A549 (cell line): Measurements from ENCODE around the gene FOXK1. TPM values are rescaled to one million over a fixed set of nuclear protein-coding genes. Genes with fewer than 3 reads are reported as not detected.

Experiments
- ATAC-seq, 2 experiments: fragments of 200-7000 bp in 1 of 2; fragments of >200 bp in 1 of 2; cut with Nextera tagmentation in 1 of 2; cut with Tn5 transposase in 1 of 2; 3 replicates each; pipeline versions ENCODE4 v1.8.0 to v1.9.1; 2018 to 2020; ENCODE audit warnings: mild to moderate bottlenecking in 1 of 2, moderate library complexity in 1 of 2
- CTCF ChIA-PET: fragments of 300-600 bp; sonication (Branson Sonifier 250); formaldehyde crosslinking; extraction: SDS; loops from one replicate; lab custom pipeline; 2021; ENCODE audit warnings: antibody characterized with exemption, inconsistent platforms; lab: Yijun Ruan, JAX
- POLR2A ChIA-PET: fragments of 350-600 bp; formaldehyde crosslinking; extraction: SDS; loops from one replicate; lab custom pipeline; 2021; ENCODE audit warnings: antibody characterized with exemption, inconsistent platforms; lab: Yijun Ruan, JAX
- DNase-seq, 2 experiments: peaks; one replicate each; pipeline versions ENCODE4 v3.0.0 to v3.0.0-alpha.2; 2011 to 2016; ENCODE audit warnings: low read depth in 1 of 2, low spot score in 1 of 2
- FAIRE-seq: peaks from 2 replicates; lab custom pipeline; 2011; peaks lifted over from hg19 to GRCh38; lab: Jason Lieb, UNC
- H3K27ac ChIP-seq, 2 experiments: fragments of >200 bp; sonication (Bioruptor Twin); formaldehyde crosslinking; 3 replicates each; pipeline ENCODE4 v1.5.1; 2016 to 2017
- H3K4me1 ChIP-seq: fragments of >200 bp; sonication (Bioruptor Twin); formaldehyde crosslinking; 3 replicates; pipeline ENCODE4 v1.6.1; 2016
- H3K4me2 ChIP-seq: fragments of >200 bp; sonication (Bioruptor Twin); formaldehyde crosslinking; 3 replicates; pipeline ENCODE4 v1.6.1; 2016
- H3K4me3 ChIP-seq: fragments of >200 bp; sonication (Bioruptor Twin); formaldehyde crosslinking; 3 replicates; pipeline ENCODE4 v1.5.1; 2016
- H3K9me3 ChIP-seq: fragments of >200 bp; sonication (Bioruptor Twin); formaldehyde crosslinking; 3 replicates; pipeline ENCODE4 v1.6.1; 2016
- BHLHE40 ChIP-seq: IDR thresholded peaks from 2 replicates; pipeline ENCODE4 v1.6.1; 2012; ENCODE audit warnings: low read depth, low read length, inconsistent platforms
- CBX2 ChIP-seq: fragments of 200-600 bp; sonication (generic); IDR thresholded peaks from 2 replicates; pipeline ENCODE4 v1.6.1; 2016; ENCODE audit warnings: low read depth, mild to moderate bottlenecking, borderline replicate concordance
- EHF ChIP-seq: fragments of 250-450 bp; sonication (Bioruptor Pico); IDR thresholded peaks from 2 replicates; pipeline ENCODE4 v1.5.0; 2020; ENCODE audit warnings: mild to moderate bottlenecking
- EHMT2 ChIP-seq: fragments of 200-600 bp; sonication (generic); IDR thresholded peaks from 2 replicates; pipeline ENCODE4 v1.6.1; 2016; ENCODE audit warnings: antibody characterized with exemption, low read depth, mild to moderate bottlenecking, moderate library complexity
- EP300 ChIP-seq, 2 experiments: fragments of >200 bp; sonication (Bioruptor Twin); formaldehyde crosslinking; IDR thresholded peaks; 2 replicates in 1 of 2; 3 replicates in 1 of 2; pipeline ENCODE4 v1.6.1; 2016 to 2017
- ESRRA ChIP-seq: fragments of 150-350 bp; IDR thresholded peaks from 2 replicates; pipeline ENCODE4 v1.6.1; 2014; ENCODE audit warnings: mild to moderate bottlenecking, low read length, borderline replicate concordance
- FOSL2 ChIP-seq, 2 experiments: fragments of 450-650 bp in 1 of 2; fragments of >200 bp in 1 of 2; sonication (Bioruptor Twin) in 1 of 2; formaldehyde crosslinking; IDR thresholded peaks; 2 replicates each; pipeline versions ENCODE4 v1.5.0 to v1.6.1; 2016 to 2020; ENCODE audit warnings: mild to moderate bottlenecking in 1 of 2, moderate library complexity in 1 of 2
- HEYL ChIP-seq: fragments of 250-450 bp; sonication (Bioruptor Pico); IDR thresholded peaks from 2 replicates; pipeline ENCODE4 v1.8.0; 2021; ENCODE audit warnings: mild to moderate bottlenecking, moderate library complexity
- HOXB13 ChIP-seq: fragments of 250-450 bp; sonication (Bioruptor Pico); IDR thresholded peaks from 2 replicates; pipeline ENCODE4 v1.5.0; 2020; ENCODE audit warnings: low read depth, mild to moderate bottlenecking, moderate library complexity
- HOXB5 ChIP-seq: fragments of 250-450 bp; sonication (Bioruptor Pico); IDR thresholded peaks from 2 replicates; pipeline ENCODE4 v1.5.0; 2020; ENCODE audit warnings: mild to moderate bottlenecking, moderate library complexity
- JUNB ChIP-seq: fragments of >200 bp; sonication (Bioruptor Twin); formaldehyde crosslinking; IDR thresholded peaks from 2 replicates; pipeline ENCODE4 v1.6.1; 2016
- KDM1A ChIP-seq: fragments of 200-600 bp; sonication (generic); IDR thresholded peaks from 2 replicates; pipeline ENCODE4 v1.6.1; 2016; ENCODE audit warnings: low read depth, mild to moderate bottlenecking
- KDM5A ChIP-seq: fragments of 200-600 bp; sonication (generic); IDR thresholded peaks from 2 replicates; pipeline ENCODE4 v1.6.1; 2016; ENCODE audit warnings: antibody characterized with exemption, mild to moderate bottlenecking
- MYC ChIP-seq: IDR thresholded peaks from 2 replicates; pipeline ENCODE4 v1.6.1; 2012; ENCODE audit warnings: mild to moderate bottlenecking, inconsistent platforms, low read length, improper control_type of control experiment, borderline replicate concordance
- NPAS2 ChIP-seq: fragments of 250-450 bp; sonication (Bioruptor Pico); IDR thresholded peaks from 2 replicates; pipeline ENCODE4 v1.8.0; 2022; ENCODE audit warnings: mild to moderate bottlenecking, moderate library complexity, borderline replicate concordance
- NR3C1 ChIP-seq: fragments of >200 bp; sonication (Bioruptor Twin); formaldehyde crosslinking; IDR thresholded peaks from 3 replicates; pipeline ENCODE4 v1.6.1; 2017
- PHF8 ChIP-seq: fragments of 200-600 bp; sonication (generic); IDR thresholded peaks from 2 replicates; pipeline ENCODE4 v1.6.1; 2016; ENCODE audit warnings: low read depth, mild to moderate bottlenecking, antibody characterized with exemption, moderate library complexity, borderline replicate concordance
- RCOR1 ChIP-seq: fragments of 150-350 bp; IDR thresholded peaks from 2 replicates; pipeline ENCODE4 v1.6.1; 2014; ENCODE audit warnings: antibody characterized with exemption, low read length, low read depth
- SREBF2 ChIP-seq: fragments of 450-650 bp; IDR thresholded peaks from 2 replicates; pipeline ENCODE4 v1.6.1; 2014; ENCODE audit warnings: mild to moderate bottlenecking, moderate library complexity
- TP53 ChIP-seq: fragments of 250-450 bp; sonication (Bioruptor Pico); IDR thresholded peaks from 2 replicates; pipeline ENCODE4 v1.5.0; 2021; ENCODE audit warnings: mild to moderate bottlenecking, moderate library complexity
- ZFP36 ChIP-seq: fragments of 450-650 bp; IDR thresholded peaks from 2 replicates; pipeline ENCODE4 v1.6.1; 2014; ENCODE audit warnings: borderline replicate concordance; ENCODE audit not compliant: partially characterized antibody
- ZSCAN20 ChIP-seq: fragments of 250-450 bp; sonication (Bioruptor Pico); IDR thresholded peaks from 2 replicates; pipeline ENCODE4 v1.8.0; 2022; ENCODE audit warnings: mild to moderate bottlenecking, moderate library complexity
- WGBS: methylation state at CpG from one replicate; pipeline ENCODE4 v1.1.6; 2017; ENCODE audit errors: missing lambda C conversion rate; 5-methylcytosine and 5-hydroxymethylcytosine counted together
- polyA plus RNA-seq, 4 experiments: library from polyadenylated mRNA; depleted of rRNA in 3 of 4; stranded (reverse); fragments of >200 nt; fragmentation: RNase III in 1 of 4; extraction: RNeasy Plus Mini Kit Qiagen cat#74134 plus additional on column Dnase treatment in 1 of 4; gene quantifications; 2 replicates in 3 of 4; 3 replicates in 1 of 4; pipeline ENCODE4 v1.2.3, GENCODE V29; 2011 to 2017
- TF ChIP-seq, protein P1 (sequence below): fragments of >200 bp; sonication (Bioruptor Twin); formaldehyde crosslinking; IDR thresholded peaks from 3 replicates; pipeline ENCODE4 v1.5.1; 2016
- TF ChIP-seq, protein P2 (sequence below): fragments of >200 bp; sonication (Bioruptor Twin); formaldehyde crosslinking; IDR thresholded peaks from 3 replicates; pipeline ENCODE4 v1.6.1; 2016
- TF ChIP-seq, protein P3 (sequence below): fragments of 250-450 bp; sonication (Bioruptor Pico); IDR thresholded peaks from 2 replicates; pipeline ENCODE4 v1.5.0; 2020; ENCODE audit warnings: low read depth, mild to moderate bottlenecking, moderate library complexity

The FOXK1 gene
- polyA plus RNA-seq, 2 of the 4 experiments (the other 2 are of a cell fraction) = 6.8 to 10.9 TPM

DNA sequence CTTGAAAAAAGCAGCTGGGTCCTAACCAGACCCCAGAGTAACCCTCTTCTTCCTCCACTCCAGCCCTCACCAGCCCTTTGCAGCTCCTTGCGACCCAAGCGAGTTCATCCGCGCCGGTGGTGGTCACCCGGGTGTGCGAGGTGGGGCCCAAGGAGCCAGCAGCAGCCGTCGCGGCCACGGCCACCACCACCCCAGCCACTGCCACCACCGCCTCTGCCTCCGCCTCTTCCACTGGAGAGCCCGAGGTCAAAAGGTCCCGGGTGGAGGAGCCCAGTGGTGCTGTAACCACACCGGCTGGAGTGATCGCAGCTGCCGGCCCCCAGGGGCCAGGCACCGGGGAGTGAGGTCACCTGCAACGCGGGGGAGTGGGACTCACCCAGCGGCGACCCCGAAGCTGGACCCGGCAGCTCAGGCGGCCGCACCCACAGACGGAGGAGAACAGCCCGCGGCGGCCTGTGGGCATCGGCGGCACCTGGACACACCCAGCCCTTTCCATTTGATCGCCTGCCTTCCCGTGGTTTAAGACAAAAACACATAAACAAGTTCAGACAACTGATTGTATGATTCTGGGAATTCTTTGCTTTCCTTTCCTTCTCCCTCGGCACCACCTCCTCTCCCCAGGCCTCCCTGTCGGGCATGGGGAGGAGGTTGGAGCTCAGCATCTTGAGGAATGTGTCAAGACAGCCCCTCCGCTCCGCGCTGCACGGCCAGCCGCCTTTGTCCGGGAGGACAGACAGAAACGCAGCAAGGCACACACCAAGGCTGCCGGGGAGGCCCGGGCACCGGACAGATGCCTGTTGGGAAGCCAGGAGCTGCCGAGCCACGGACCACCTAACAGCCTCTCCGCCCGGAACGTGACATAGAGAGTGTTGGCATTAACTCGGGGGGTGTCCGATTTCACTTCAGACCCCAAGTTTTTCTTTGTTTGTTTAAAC is 80.3 kb downstream of the FOXK1 start:
- POLR2A ChIA-PET = interaction anchor here (0.8 kb wide), 1 partner anchor 121 kb away, joined by 3 read pairs; no protein-coding TSS in a partner anchor
- Histone ChIP-seq H3K4me1 (no peaks in the 10 kb centered on the region), H3K4me3 (no peak overlapping the region), H3K27ac (no peak overlapping the region), H3K4me2 (no peak overlapping the region), H3K9me3 (no peaks in the 10 kb centered on the region)
- TF ChIP-seq BHLHE40 (no peak), CBX2 (no peak), FOSL2 (IDR thresholded peaks at IDR 0.05) (no peak), FOSL2 (CRISPR knock-in tag; IDR thresholded peaks at IDR 0.05) (no peak), HOXB5 (CRISPR knock-in tag) (no peak), PHF8 (no peak), KDM1A (no peak), ZFP36 (no peak)
- TF ChIP-seq, protein P1, sequence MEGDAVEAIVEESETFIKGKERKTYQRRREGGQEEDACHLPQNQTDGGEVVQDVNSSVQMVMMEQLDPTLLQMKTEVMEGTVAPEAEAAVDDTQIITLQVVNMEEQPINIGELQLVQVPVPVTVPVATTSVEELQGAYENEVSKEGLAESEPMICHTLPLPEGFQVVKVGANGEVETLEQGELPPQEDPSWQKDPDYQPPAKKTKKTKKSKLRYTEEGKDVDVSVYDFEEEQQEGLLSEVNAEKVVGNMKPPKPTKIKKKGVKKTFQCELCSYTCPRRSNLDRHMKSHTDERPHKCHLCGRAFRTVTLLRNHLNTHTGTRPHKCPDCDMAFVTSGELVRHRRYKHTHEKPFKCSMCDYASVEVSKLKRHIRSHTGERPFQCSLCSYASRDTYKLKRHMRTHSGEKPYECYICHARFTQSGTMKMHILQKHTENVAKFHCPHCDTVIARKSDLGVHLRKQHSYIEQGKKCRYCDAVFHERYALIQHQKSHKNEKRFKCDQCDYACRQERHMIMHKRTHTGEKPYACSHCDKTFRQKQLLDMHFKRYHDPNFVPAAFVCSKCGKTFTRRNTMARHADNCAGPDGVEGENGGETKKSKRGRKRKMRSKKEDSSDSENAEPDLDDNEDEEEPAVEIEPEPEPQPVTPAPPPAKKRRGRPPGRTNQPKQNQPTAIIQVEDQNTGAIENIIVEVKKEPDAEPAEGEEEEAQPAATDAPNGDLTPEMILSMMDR = no peak
- TF ChIP-seq, protein P2, sequence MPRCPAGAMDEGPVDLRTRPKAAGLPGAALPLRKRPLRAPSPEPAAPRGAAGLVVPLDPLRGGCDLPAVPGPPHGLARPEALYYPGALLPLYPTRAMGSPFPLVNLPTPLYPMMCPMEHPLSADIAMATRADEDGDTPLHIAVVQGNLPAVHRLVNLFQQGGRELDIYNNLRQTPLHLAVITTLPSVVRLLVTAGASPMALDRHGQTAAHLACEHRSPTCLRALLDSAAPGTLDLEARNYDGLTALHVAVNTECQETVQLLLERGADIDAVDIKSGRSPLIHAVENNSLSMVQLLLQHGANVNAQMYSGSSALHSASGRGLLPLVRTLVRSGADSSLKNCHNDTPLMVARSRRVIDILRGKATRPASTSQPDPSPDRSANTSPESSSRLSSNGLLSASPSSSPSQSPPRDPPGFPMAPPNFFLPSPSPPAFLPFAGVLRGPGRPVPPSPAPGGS = no peak
- TF ChIP-seq, protein P3, sequence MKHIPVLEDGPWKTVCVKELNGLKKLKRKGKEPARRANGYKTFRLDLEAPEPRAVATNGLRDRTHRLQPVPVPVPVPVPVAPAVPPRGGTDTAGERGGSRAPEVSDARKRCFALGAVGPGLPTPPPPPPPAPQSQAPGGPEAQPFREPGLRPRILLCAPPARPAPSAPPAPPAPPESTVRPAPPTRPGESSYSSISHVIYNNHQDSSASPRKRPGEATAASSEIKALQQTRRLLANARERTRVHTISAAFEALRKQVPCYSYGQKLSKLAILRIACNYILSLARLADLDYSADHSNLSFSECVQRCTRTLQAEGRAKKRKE (CRISPR knock-in tag) = no peak
- CTCF ChIA-PET = interaction anchor here (1.0 to 1.3 kb wide), 3 partner anchors 11 to 130 kb away, joined by 3 to 5 read pairs (median 4); partner anchors contain the start of gene RADIL
- DNase-seq (no peak), ATAC-seq (no peak), FAIRE-seq (no peak)
- WGBS = 93% methylated on average over 34 of the region's 54 CpGs

DNA sequence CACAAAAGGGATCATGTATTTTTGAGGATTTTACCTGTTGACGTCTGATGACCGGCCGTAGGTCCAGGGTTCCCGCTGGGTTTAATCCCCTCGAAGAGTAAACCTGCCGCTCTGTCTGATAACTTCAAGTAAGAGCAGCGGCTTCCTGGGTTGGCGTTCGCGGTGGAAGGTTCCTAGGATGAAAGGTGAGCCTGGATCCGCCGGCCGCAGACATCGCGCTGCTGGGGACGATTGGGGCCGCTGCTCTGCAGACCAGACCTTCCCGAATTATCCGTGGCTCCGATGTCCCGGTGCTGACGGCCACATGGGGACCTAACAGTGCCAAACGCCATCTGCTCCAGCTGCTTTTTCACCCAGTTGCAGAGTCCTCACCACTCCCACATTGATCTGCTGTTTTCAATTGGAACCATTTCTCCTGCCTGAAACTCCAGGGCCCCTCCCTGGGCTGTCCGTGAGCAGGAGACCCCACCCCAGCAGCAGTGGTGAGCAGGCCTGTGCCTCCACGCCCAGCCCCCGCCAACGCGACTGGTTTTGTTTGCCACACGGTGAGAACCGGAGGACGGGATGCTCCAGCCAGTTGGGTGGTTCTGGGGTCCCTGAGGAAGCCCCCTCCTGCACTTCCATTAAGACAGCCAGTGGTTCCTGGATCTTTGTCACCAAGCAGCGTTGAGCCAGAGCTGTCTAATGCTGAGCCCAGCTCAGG is 81.1 kb downstream of the FOXK1 start:
- H3K4me1 ChIP-seq = no peaks in the 10 kb centered on the region
- WGBS = 96% methylated on average over 32 of the region's 32 CpGs
- no peaks in the 10 kb centered on the region for H3K9me3 ChIP-seq
- ChIA-PET CTCF (interaction anchor here (1.1 to 1.3 kb wide), 3 partner anchors 9 to 131 kb away, joined by 4 to 5 read pairs (median 4); no protein-coding TSS in a partner anchor), POLR2A (no interaction called here)
- TF ChIP-seq PHF8 (no peak), ZSCAN20 (CRISPR knock-in tag) (no peak), EP300 (IDR thresholded peaks at IDR 0.05) (no peak), RCOR1 (no peak), FOSL2 (IDR thresholded peaks at IDR 0.05) (no peak), FOSL2 (CRISPR knock-in tag; IDR thresholded peaks at IDR 0.05) (no peak), EHMT2 (no peak), KDM5A (no peak), EHF (CRISPR knock-in tag) (no peak), CBX2 (no peak), NPAS2 (CRISPR knock-in tag) (no peak), TP53 (CRISPR knock-in tag) (no peak), JUNB (no peak), SREBF2 (no peak), NR3C1 (no peak), MYC (no peak), ESRRA (no peak), HOXB13 (CRISPR knock-in tag) (no peak), HEYL (CRISPR knock-in tag) (no peak)
- TF ChIP-seq, protein P2 = no peak
- H3K4me3 ChIP-seq = no peak overlapping the region
- FAIRE-seq (no peak), ATAC-seq (no peak), DNase-seq (no peak)
- no peak overlapping the region for H3K27ac ChIP-seq
- H3K4me2 ChIP-seq = no peak overlapping the region
